IPS DF 6.9 (cell line): Measurements from ENCODE around the gene CCDC200.
"Not testable (repeated sequence)": the region's sequence is repeated elsewhere in the genome, so short reads cannot be mapped to it uniquely, and the experiment has no call there.

Experiments
- DNase-seq: peaks from one replicate; pipeline ENCODE4 v3.0.0-alpha.2; 2013; ENCODE audit warnings: low read depth, low spot score
- H3K27ac ChIP-seq: one replicate; pipeline ENCODE4 v1.5.1; 2013; ENCODE audit warnings: low read length, control low read depth
- H3K27me3 ChIP-seq: 2 replicates; pipeline ENCODE4 v1.6.1; 2013; ENCODE audit warnings: mild to moderate bottlenecking, low read length; ENCODE audit not compliant: control insufficient read depth, insufficient read depth
- H3K36me3 ChIP-seq: 2 replicates; pipeline ENCODE4 v1.6.1; 2013; ENCODE audit warnings: low read length; ENCODE audit not compliant: control insufficient read depth, insufficient read depth
- H3K4me1 ChIP-seq: 2 replicates; pipeline ENCODE4 v1.6.1; 2013; ENCODE audit warnings: low read length; ENCODE audit not compliant: control insufficient read depth, insufficient read depth
- H3K4me3 ChIP-seq: 2 replicates; pipeline ENCODE4 v1.5.1; 2013; ENCODE audit warnings: mild to moderate bottlenecking, low read length
- H3K9me3 ChIP-seq: 2 replicates; pipeline ENCODE4 v1.6.1; 2013; ENCODE audit warnings: low read length, inconsistent platforms; ENCODE audit not compliant: control insufficient read depth, insufficient read depth
- WGBS: extraction: QIAGEN DNeasy Blood & Tissue Kit; methylation state at CpG from one replicate; pipeline ENCODE4 v1.1.7; 2013; ENCODE audit warnings: mixed read lengths, missing lambda C conversion rate; ENCODE audit not compliant: insufficient read length, insufficient coverage; 5-methylcytosine and 5-hydroxymethylcytosine counted together

CCDC200 gene

DNA sequence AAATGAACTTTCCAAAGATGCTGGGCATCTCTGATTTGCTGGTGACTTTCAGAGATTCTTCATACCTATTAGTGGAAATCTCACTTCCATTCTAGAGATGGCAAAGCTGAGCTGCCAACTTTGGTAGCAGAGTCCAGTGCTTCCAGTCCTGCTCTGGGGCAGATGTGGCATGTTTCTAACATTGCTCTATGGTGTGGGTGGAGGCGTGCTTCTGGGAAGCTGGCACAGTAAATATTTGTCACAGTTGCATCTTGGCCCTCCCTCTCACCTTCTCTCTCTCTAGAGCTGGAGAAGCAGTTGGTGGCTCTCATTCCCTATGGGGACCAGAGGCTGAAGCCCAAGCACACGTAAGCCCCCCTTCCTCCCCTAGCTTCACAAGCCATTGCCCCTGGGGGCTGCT is 14.9 kb downstream of the CCDC200 start:
- no peaks in the 10 kb centered on the region for H3K36me3 ChIP-seq
- H3K27ac ChIP-seq = no peak overlapping the region
- WGBS = no CpG with 5 or more reads among the region's 2 CpGs
- H3K4me1 ChIP-seq = peaks cover 3% of the 10 kb centered on the region; the same call in 1 of the 2 replicates
- H3K27me3 ChIP-seq = no peaks in the 10 kb centered on the region
- no peak for DNase-seq
- no peak overlapping the region for H3K4me3 ChIP-seq
- no peaks in the 10 kb centered on the region for H3K9me3 ChIP-seq

DNA sequence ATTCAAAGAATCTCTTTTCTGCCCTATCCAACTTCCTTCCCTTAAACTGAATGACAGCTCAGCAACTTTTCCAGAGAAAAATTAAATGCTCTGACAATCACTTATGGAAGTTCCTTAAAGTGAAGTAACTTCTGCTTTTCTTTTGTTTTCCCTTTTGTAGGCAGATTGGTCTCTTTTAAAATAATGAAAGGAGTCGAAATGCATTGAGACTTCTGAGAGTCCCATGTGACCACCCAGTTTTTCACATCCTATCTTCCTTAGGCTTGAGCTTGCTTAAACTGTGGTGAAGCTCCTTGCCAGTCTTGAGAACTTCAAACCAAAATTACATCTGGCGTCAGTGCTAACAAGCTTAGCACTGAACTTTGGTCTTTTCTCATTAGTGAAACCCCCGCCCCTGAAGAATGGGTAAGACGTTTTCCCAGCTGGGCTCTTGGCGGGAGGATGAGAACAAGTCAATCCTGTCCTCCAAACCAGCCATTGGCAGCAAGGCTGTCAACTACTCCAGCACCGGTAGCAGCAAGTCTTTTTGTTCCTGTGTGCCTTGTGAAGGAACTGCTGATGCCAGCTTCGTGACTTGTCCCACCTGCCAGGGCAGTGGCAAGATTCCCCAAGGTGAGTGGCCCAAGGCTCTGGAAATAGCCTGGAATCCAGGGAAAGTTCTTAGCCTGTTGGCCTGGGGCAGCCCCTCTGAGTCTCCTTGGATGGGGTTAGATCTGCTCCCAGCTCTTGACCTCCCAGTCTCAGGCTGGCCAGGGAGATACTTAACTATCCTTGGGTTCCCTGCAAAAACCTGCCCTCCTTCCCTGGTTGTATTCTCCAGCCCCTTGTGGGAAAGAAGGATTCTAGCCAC is 15.6 kb downstream of the CCDC200 start:
- Histone ChIP-seq H3K4me1 (peaks cover 3% of the 10 kb centered on the region; the same call in 1 of the 2 replicates), H3K27ac (no peak overlapping the region), H3K27me3 (no peaks in the 10 kb centered on the region), H3K9me3 (no peaks in the 10 kb centered on the region), H3K4me3 (no peak overlapping the region), H3K36me3 (no peaks in the 10 kb centered on the region; the same call in 1 of the 2 replicates)
- no CpG with 5 or more reads among the region's 7 CpGs for WGBS
- DNase-seq = no peak

DNA sequence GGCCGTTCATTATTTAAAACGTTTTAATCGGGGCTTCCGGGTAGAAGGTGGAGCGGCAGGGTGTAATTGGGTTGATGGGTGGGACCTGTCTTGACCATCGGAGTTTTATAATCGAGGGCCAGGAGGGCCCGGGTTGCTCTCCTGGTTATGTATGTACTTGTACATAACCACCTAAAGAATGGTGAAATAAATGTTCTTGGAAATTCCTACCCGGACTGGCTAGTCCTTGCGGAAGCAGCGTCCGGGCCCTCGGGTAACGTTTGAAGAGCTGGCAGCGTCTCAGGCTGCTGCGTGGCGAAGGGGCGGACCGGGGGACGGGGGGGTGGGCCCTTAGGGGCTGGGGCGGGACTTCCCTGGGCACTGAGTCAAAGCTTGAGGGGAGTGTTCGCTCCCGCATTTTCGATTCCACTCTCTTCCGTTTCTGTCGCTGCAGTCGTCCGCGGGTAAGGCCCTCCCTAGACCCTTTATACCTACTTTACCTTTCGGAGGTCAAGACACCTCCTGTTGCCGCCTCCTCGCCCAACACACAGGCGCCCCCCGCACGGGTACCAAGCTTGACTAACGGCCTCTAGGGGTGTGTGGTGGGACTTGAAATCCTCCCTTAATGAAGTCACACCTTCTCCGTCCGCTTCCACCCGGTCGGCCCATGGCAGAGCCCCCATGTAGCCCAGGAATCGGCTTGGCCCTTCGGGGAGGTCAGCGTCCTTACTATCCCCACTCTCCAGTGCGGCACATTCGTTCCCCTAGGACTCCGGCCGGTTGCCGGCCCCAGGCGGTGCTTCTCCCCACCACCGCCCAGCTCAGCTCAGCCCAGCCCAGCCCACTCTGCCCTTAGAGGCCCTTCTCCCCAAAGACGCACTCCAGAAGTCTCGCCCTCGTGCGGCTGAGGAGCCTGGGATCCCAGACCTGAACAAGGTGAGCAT is 16.7 kb downstream of the CCDC200 start, which contains the start of gene TMEM106A:
TSS of gene TMEM106A (plus strand) at position 396 of the 923 bp plus-strand sequence. CDS start 1,167 bp downstream, outside the sequence.
- Histone ChIP-seq H3K27ac (no peak within 1 kb of the TSS), H3K36me3 (no peaks in the 10 kb centered on the region; the same call in 1 of the 2 replicates), H3K9me3 (no peaks in the 10 kb centered on the region), H3K4me1 (peaks cover 3% of the 10 kb centered on the region; the same call in 1 of the 2 replicates), H3K27me3 (no peaks in the 10 kb centered on the region), H3K4me3 (peak within 1 kb of the TSS; percentile 61; the same call in 1 of the 2 replicates)
- DNase-seq = peak; percentile 33
- WGBS = no CpG with 5 or more reads among the region's 54 CpGs

DNA sequence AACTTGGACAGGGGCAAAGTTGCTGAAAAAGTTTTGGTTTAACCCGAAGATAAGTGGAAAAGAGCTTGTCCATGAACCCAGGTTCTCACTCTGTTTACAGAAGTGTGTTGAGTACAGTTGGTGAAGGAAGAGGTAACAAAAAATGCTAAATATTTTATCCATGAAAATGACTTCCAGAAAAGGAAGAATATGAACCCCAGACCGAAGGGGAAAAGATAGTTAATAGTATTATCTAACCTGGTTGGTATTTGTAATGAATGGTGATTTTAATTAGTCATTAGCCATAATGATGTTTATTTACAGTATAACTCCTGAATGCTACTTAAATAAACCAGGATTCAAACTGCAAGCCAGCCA is 17.3 kb downstream of the CCDC200 start:
- Histone ChIP-seq H3K27ac (no peak overlapping the region), H3K4me1 (peaks cover 3% of the 10 kb centered on the region; the same call in 1 of the 2 replicates), H3K4me3 (peak overlapping the region; percentile 61; the same call in 1 of the 2 replicates), H3K36me3 (no peaks in the 10 kb centered on the region; the same call in 1 of the 2 replicates), H3K9me3 (no peaks in the 10 kb centered on the region), H3K27me3 (no peaks in the 10 kb centered on the region)
- DNase-seq = no peak
- WGBS = no CpG with 5 or more reads among the region's 2 CpGs

DNA sequence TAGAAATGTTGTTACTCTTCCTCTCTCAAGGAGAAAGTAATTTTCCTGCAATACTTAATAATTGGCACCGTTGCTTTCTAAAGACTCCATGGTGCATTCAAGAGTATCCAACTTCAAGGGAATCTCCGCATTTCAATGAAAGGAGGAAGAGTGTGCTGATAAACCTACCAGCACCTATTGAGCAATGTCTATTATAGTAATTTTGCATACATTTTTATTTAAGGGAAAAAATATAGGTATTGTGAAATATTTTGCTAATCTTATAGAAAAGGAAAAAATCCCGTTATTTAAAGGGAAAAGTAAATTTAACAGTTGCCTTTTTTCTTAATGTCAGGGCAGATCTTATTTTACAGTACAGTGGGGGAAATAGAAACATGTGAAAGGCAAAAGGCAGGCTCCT is 17.8 kb downstream of the CCDC200 start:
- Histone ChIP-seq H3K4me1 (peaks cover 3% of the 10 kb centered on the region; the same call in 1 of the 2 replicates), H3K36me3 (no peaks in the 10 kb centered on the region; the same call in 1 of the 2 replicates), H3K27ac (no peak overlapping the region), H3K4me3 (no peak overlapping the region), H3K27me3 (no peaks in the 10 kb centered on the region), H3K9me3 (no peaks in the 10 kb centered on the region)
- no peak for DNase-seq
- WGBS = 100% methylated on average over 1 of the region's 3 CpGs

DNA sequence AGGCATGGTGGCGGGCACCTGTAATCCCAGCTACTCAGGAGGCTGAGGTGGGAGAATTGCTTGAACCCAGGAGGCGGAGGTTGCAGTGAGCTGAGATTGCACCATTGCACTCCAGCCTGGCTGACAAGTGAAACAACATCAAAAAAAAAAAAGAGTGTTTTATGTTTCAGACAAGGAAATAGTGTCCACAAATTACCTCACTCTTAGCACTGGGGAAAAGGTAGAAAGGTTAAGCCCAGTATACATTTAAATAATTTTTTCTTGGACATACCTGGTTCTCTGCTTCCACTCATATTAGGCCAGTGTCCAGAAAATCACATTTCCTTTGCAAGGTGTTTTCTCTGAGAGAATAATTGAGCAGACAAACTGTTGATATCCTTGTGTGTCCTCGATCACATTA is 25.4 kb downstream of the CCDC200 start:
- WGBS = no CpG with 5 or more reads among the region's 3 CpGs
- not testable (repeated sequence) for H3K4me1 ChIP-seq, H3K27me3 ChIP-seq, DNase-seq, H3K36me3 ChIP-seq, H3K9me3 ChIP-seq, H3K27ac ChIP-seq, H3K4me3 ChIP-seq

DNA sequence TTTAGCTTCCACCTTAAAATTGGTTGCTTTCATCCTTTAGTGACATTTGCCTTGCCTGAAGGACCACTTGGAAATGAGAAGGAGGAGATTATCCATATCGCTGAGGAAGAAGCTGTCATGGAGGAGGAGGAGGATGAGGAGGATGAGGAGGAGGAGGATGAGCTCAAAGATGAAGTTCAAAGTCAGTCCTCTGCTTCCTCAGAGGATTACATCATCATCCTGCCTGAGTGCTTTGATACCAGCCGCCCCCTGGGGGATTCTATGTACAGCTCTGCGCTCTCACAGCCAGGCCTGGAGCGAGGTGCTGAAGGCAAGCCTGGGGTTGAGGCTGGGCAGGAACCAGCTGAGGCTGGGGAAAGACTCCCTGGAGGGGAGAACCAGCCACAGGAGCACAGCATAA is 28.3 kb downstream of the CCDC200 start:
- no CpG with 5 or more reads among the region's 4 CpGs for WGBS
- peaks cover 17% of the 10 kb centered on the region for H3K36me3 ChIP-seq

DNA sequence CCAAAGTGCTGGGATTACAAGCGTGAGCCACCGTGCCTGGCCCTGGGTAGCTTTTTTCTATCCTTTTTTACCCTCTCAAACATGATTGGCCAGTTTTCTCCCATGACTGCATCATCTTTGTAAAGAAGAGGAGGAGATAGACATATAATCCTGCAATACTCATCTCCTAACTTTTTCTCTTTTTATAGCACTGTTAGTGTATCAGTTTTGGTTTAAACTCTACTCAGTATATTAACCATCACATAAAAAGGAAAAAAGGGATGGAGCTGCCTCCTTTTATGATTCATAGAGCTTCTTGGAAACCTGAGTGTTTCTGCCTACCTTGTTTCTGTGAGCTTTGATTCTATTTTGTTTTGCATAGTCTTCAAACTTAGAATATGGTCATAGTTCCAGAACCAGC is 28.8 kb downstream of the CCDC200 start:
- WGBS = no CpG with 5 or more reads among the region's 2 CpGs
- Histone ChIP-seq H3K36me3 (peaks cover 18% of the 10 kb centered on the region), H3K27me3 (no peaks in the 10 kb centered on the region), H3K4me1 (no peaks in the 10 kb centered on the region), H3K9me3 (no peaks in the 10 kb centered on the region), H3K4me3 (no peak overlapping the region), H3K27ac (no peak overlapping the region)
- no peak for DNase-seq

More for the DNA sequence above, 28.3 kb downstream of the CCDC200 start:
- no peak overlapping the region for H3K27ac ChIP-seq
- no peaks in the 10 kb centered on the region for H3K27me3 ChIP-seq
- no peaks in the 10 kb centered on the region for H3K4me1 ChIP-seq
- no peak for DNase-seq
- no peaks in the 10 kb centered on the region for H3K9me3 ChIP-seq
- no peak overlapping the region for H3K4me3 ChIP-seq

DNA sequence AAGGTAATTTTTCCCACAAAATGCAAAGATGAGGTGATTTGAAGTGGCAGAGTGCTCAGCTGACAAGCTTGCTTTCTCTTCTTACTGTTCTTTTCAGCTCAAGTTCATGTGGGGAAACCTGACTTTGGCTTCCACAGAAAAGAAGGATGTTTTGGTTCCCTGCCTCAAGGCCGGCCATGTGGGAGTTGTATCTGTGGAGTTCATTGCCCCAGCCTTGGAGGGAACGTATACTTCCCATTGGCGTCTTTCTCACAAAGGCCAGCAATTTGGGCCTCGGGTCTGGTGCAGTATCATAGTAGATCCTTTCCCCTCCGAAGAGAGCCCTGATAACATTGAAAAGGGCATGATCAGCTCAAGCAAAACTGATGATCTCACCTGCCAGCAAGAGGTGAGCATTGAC is 35.2 kb downstream of the CCDC200 start:
- no peak overlapping the region for H3K4me3 ChIP-seq
- no CpG with 5 or more reads among the region's 5 CpGs for WGBS
- H3K9me3 ChIP-seq = no peaks in the 10 kb centered on the region
- no peaks in the 10 kb centered on the region for H3K27me3 ChIP-seq
- peaks cover 35% of the 10 kb centered on the region; the same call in 1 of the 2 replicates for H3K36me3 ChIP-seq
- H3K27ac ChIP-seq = no peak overlapping the region
- no peaks in the 10 kb centered on the region for H3K4me1 ChIP-seq
- no peak for DNase-seq

DNA sequence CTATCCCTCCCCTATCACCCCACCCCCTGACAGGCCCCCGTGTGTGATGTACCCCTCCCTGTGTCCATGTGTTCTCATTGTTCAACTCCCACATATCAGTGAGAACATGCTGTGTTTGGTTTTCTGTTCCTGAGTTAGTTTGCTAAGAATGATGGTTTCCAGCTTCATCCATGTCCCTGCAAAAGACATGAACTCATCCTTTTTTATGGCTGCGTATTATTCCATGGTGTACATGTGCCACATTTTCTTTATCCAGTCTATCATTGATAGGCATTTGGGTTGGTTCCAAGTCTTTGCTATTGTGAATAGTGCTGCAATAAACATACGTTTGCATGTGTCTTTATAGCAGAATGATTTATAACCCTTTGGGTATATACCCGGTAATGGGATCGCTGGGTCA is 41.8 kb downstream of the CCDC200 start:
- WGBS = no CpG with 5 or more reads among the region's 5 CpGs
- H3K9me3 ChIP-seq, H3K36me3 ChIP-seq, H3K27me3 ChIP-seq, DNase-seq, H3K27ac ChIP-seq, H3K4me1 ChIP-seq, H3K4me3 ChIP-seq: not testable (repeated sequence)
